CD14-positive monocyte (primary cell): ENCODE results near the gene KDM4C. TPM values are rescaled to one million over a fixed set of nuclear protein-coding genes. Genes with fewer than 3 reads are reported as not detected.

Source experiments
- DNase-seq, 3 donors: peaks; one replicate each; pipeline ENCODE4 v3.0.0-alpha.2; 2011 to 2022
- H2AFZ ChIP-seq: 2 replicates; pipeline ENCODE4 v1.6.0; 2012; ENCODE audit warnings: mild to moderate bottlenecking, low read depth, low read length, inconsistent platforms; ENCODE audit not compliant: insufficient read depth, poor library complexity, severe bottlenecking
- H3K27ac ChIP-seq, 2 donors: 1 replicate in 1 of 2; 2 replicates in 1 of 2; pipeline ENCODE4 v1.5.1; 2012 to 2013; ENCODE audit warnings: low read length in 2 of 2, control low read depth in 1 of 2, inconsistent platforms in 1 of 2, low read depth in 1 of 2, mild to moderate bottlenecking in 1 of 2
- H3K27me3 ChIP-seq, 2 donors: one replicate each; pipeline versions ENCODE4 v1.6.0 to v1.6.1; 2011 to 2013; ENCODE audit warnings: low read length in 2 of 2; ENCODE audit not compliant: control insufficient read depth in 2 of 2, insufficient read depth in 2 of 2
- H3K36me3 ChIP-seq, 2 donors: replicated peaks in 1 of 2; 1 replicate in 1 of 2; 2 replicates in 1 of 2; pipeline versions ENCODE4 v1.5.1 to v1.6.1; 2012 to 2013; ENCODE audit warnings: low read length in 2 of 2, control low read depth in 1 of 2, inconsistent platforms in 1 of 2, mild to moderate bottlenecking in 1 of 2; ENCODE audit not compliant: insufficient read depth in 2 of 2, control insufficient read depth in 1 of 2
- H3K4me1 ChIP-seq, 2 donors: 1 replicate in 1 of 2; 2 replicates in 1 of 2; pipeline versions ENCODE4 v1.5.1 to v1.6.1; 2012 to 2013; ENCODE audit warnings: low read length in 2 of 2, control low read depth in 1 of 2, inconsistent platforms in 1 of 2, mild to moderate bottlenecking in 1 of 2, moderate library complexity in 1 of 2; ENCODE audit not compliant: insufficient read depth in 2 of 2, control insufficient read depth in 1 of 2
- H3K4me2 ChIP-seq: replicated peaks from 2 replicates; pipeline ENCODE3; 2012; ENCODE audit warnings: low read length, moderate library complexity, mild to moderate bottlenecking; ENCODE audit not compliant: poor library complexity, severe bottlenecking; ENCODE audit errors: extremely low read depth
- H3K4me3 ChIP-seq, 3 experiments: fragments of 200-600 bp in 1 of 3; sonication (generic) in 1 of 3; replicated peaks in 1 of 3; 1 replicate in 2 of 3; 2 replicates in 1 of 3; pipeline ENCODE4 v1.5.1; 2011 to 2013; ENCODE audit warnings: low read length in 3 of 3, mild to moderate bottlenecking in 3 of 3, control low read depth in 2 of 3, low read depth in 2 of 3, inconsistent platforms in 1 of 3, moderate library complexity in 1 of 3
- H3K79me2 ChIP-seq: 2 replicates; pipeline ENCODE4 v1.6.0; 2012; ENCODE audit warnings: mild to moderate bottlenecking, control low read depth, inconsistent platforms, low read length, moderate library complexity; ENCODE audit not compliant: insufficient read depth
- H3K9ac ChIP-seq: 2 replicates; pipeline ENCODE4 v1.6.0; 2017; ENCODE audit warnings: low read length, mild to moderate bottlenecking; ENCODE audit not compliant: insufficient read depth, poor library complexity, severe bottlenecking
- H3K9me3 ChIP-seq, 2 donors: replicated peaks in 1 of 2; 1 replicate in 1 of 2; 2 replicates in 1 of 2; pipeline versions ENCODE4 v1.5.1 to v1.6.1; 2012 to 2013; ENCODE audit warnings: low read length in 2 of 2, control low read depth in 1 of 2; ENCODE audit not compliant: control insufficient read depth in 1 of 2, insufficient read depth in 1 of 2
- H4K20me1 ChIP-seq: 2 replicates; pipeline ENCODE4 v1.6.0; 2012; ENCODE audit warnings: mild to moderate bottlenecking, low read length, control low read depth, moderate library complexity; ENCODE audit not compliant: insufficient read depth
- H3K27ac Mint-ChIP-seq, 7 donors: one replicate each; pipeline ENCODE4 v1.8.0; 2020; ENCODE audit warnings: mild to moderate bottlenecking in 7 of 7, mixed read lengths in 7 of 7, moderate library complexity in 6 of 7, inconsistent platforms in 2 of 7
- H3K27me3 Mint-ChIP-seq, 3 donors: one replicate each; pipeline ENCODE4 v1.8.0; 2021 to 2022; ENCODE audit warnings: low read depth in 3 of 3, mild to moderate bottlenecking in 3 of 3, mixed read lengths in 3 of 3, moderate library complexity in 3 of 3, inconsistent platforms in 1 of 3
- H3K36me3 Mint-ChIP-seq, 2 donors: one replicate each; pipeline ENCODE4 v1.8.0; 2020; ENCODE audit warnings: mixed read lengths in 2 of 2, inconsistent platforms in 1 of 2, mild to moderate bottlenecking in 1 of 2
- H3K4me1 Mint-ChIP-seq: one replicate; pipeline ENCODE4 v1.8.0; 2020; ENCODE audit warnings: mild to moderate bottlenecking, mixed read lengths
- H3K4me3 Mint-ChIP-seq, 2 donors: one replicate each; pipeline ENCODE4 v1.8.0; 2020; ENCODE audit warnings: mild to moderate bottlenecking in 2 of 2, mixed read lengths in 2 of 2, moderate library complexity in 1 of 2
- H3K9me3 Mint-ChIP-seq, 7 donors: one replicate each; pipeline ENCODE4 v1.8.0; 2020 to 2022; ENCODE audit warnings: mixed read lengths in 7 of 7, mild to moderate bottlenecking in 6 of 7, moderate library complexity in 6 of 7, inconsistent platforms in 2 of 7
- WGBS: methylation state at CpG from one replicate; pipeline ENCODE4 v1.1.5; 2013; ENCODE audit warnings: missing lambda C conversion rate; ENCODE audit not compliant: insufficient coverage; 5-methylcytosine and 5-hydroxymethylcytosine counted together
- intact Hi-C, 2 donors: fragments of 100-400 bp; cut with micrococcal nuclease; formaldehyde crosslinking; loops; one replicate each; pipeline versions ENCODE4 v1.15.0 to v1.15.1; 2023
- polyA minus RNA-seq: library from RNA; depleted of rRNA, polyadenylated mRNA; stranded (reverse); fragments of >200 nt; gene quantifications from 2 replicates; pipeline ENCODE4 v1.2.3, GENCODE V29; 2012
- polyA plus RNA-seq, 3 donors: library from polyadenylated mRNA; depleted of rRNA in 1 of 3; unstranded in 2 of 3; stranded (reverse) in 1 of 3; fragments of 300-500 nt in 2 of 3; fragments of >200 nt in 1 of 3; fragmentation: Illumina TruSeq in 2 of 3; gene quantifications; 1 replicate in 2 of 3; 2 replicates in 1 of 3; pipeline ENCODE4 v1.2.3, GENCODE V29; 2012 to 2021
- total RNA-seq, 12 experiments: library from RNA in 1 of 12; stranded (reverse) in 1 of 12; fragments of 120-200 nt in 1 of 12; gene quantifications; one replicate each; pipeline ENCODE4 v1.2.4 and lab custom pipeline; 2013 to 2026; ENCODE audit warnings: mixed read lengths in 6 of 12, inconsistent platforms in 1 of 12
- TF ChIP-seq, protein P1 (sequence below): fragments of 200-600 bp; IDR thresholded peaks from one replicate; pipeline ENCODE4 v1.8.0; 2022; ENCODE audit warnings: antibody characterized with exemption, mild to moderate bottlenecking

Gene KDM4C
- total RNA-seq (2013): 36.0 TPM
- polyA plus RNA-seq: 10 to 100 TPM; 15.2 to 36.2 (median 17.1) TPM
- 33.7 and 37.3 TPM in 2 replicates for polyA minus RNA-seq
- 31.0 to 132 (median 84.2) reads per million in 11 experiments for total RNA-seq (lab: John Stamatoyannopoulos, UW)

DNA sequence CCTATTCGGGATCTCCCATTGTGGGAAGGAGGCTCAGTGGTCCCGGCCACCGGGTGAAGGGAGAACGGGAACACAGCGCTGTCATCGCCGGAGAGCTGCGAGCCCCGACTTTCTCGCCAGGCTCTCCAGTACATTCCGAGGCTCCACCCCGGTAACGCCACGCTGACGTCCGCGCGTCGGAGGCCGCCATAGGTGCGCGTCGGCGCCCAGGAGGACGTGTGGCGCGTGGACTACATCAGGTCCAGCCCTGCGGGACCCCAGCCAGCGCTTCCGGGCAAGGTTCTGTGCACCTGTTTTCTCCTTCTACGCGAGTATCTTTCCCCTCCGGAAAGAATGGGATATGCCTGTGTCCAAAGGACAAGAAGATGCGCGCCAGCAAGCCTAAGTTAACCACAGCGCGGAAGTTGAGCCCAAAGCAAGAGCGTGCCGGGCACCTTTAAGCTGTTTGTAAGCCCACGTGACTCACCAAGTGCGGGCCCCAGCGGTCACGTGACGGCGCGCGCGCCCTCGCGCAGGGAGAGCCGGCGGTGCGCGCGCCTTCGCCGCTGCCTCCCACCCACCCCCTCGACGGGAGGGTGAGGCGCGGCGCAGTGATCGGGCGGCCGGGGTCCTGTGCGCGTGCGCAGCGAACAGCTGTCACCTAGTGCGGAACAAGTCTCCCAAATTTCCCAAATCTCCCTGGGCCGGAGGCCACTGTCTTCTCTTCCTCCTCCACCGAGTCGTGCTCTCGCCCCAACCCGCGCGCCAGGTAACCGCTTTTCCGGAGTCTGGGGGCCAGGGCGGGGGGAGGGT, at the start of gene KDM4C:
TSS of gene KDM4C (plus strand) at position 518 of the 792 bp plus-strand sequence. CDS start 35,016 bp downstream, outside the sequence.
- H3K4me3 Mint-ChIP-seq: peak within 1 kb of the TSS; percentile 95 to 99
- H3K4me1 Mint-ChIP-seq: peaks cover 29% of the 10 kb centered on the region
- Histone ChIP-seq H3K36me3 (no peaks in the 10 kb centered on the region), H3K4me1 (peaks cover 22 to 24% of the 10 kb centered on the region in 2 donors), H3K4me2 (peak within 1 kb of the TSS; percentile 91), H3K4me3 (peak within 1 kb of the TSS; percentile 71 to 92 (median 85)), H3K9ac (peak within 1 kb of the TSS; percentile 97), H3K9me3 (no peaks in the 10 kb centered on the region), H3K27ac (peak within 1 kb of the TSS; percentile 98 to 100), H2AFZ (peak within 1 kb of the TSS; percentile 82), H4K20me1 (peaks cover 33% of the 10 kb centered on the region), H3K79me2 (peaks cover 46% of the 10 kb centered on the region), H3K27me3 (no peaks in the 10 kb centered on the region)
- WGBS: under 1% methylated on average over 72 of the region's 80 CpGs
- peaks cover 0 to 5% of the 10 kb centered on the region in 2 donors for H3K36me3 Mint-ChIP-seq
- peaks cover 0 to 2% (median 0%) of the 10 kb centered on the region in 7 donors for H3K9me3 Mint-ChIP-seq
- peak within 1 kb of the TSS; percentile 99 to 100 (median 100) for H3K27ac Mint-ChIP-seq
- DNase-seq: peak; percentile 91 to 95 (median 95)
- H3K27me3 Mint-ChIP-seq: peaks cover 0 to 2% (median 0%) of the 10 kb centered on the region in 3 donors
- TF ChIP-seq, protein P1, sequence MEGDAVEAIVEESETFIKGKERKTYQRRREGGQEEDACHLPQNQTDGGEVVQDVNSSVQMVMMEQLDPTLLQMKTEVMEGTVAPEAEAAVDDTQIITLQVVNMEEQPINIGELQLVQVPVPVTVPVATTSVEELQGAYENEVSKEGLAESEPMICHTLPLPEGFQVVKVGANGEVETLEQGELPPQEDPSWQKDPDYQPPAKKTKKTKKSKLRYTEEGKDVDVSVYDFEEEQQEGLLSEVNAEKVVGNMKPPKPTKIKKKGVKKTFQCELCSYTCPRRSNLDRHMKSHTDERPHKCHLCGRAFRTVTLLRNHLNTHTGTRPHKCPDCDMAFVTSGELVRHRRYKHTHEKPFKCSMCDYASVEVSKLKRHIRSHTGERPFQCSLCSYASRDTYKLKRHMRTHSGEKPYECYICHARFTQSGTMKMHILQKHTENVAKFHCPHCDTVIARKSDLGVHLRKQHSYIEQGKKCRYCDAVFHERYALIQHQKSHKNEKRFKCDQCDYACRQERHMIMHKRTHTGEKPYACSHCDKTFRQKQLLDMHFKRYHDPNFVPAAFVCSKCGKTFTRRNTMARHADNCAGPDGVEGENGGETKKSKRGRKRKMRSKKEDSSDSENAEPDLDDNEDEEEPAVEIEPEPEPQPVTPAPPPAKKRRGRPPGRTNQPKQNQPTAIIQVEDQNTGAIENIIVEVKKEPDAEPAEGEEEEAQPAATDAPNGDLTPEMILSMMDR: no peak
- intact Hi-C loops: loop anchor here (2.0 to 10.0 kb wide), 4 partner anchors 75 to 343 kb away; partner anchors contain the start of gene UHRF2 (in 1 of the 2)

DNA sequence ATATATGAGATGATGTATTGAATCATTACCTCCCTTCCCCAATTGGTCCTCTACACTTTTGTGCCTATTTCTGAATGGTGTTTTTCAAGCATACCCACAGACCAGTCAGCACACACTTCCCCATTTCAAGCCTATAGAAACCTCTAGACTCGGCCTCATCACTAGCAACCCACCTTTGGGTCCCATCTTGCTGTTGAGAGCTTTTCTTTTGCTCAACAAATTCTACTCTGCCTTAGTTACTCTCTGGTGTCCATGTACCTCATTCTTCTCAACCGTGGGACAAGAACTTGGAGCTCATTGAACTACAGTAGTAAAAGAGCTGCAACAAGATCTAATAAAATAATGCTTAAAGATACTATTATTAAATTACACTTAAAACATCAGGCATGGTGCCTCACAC, 49.0 kb upstream of the KDM4C start:
- no peaks in the 10 kb centered on the region for H4K20me1 ChIP-seq
- TF ChIP-seq, protein P1: no peak
- H3K4me3 Mint-ChIP-seq: no peak overlapping the region
- peaks cover 0 to 5% (median 0%) of the 10 kb centered on the region in 3 donors for H3K27me3 Mint-ChIP-seq
- no peak overlapping the region for H3K9ac ChIP-seq
- H3K4me1 Mint-ChIP-seq: peaks cover 13% of the 10 kb centered on the region
- H3K27ac Mint-ChIP-seq: no peak overlapping the region
- peaks cover 5 to 14% of the 10 kb centered on the region in 2 donors for H3K4me1 ChIP-seq
- H3K9me3 Mint-ChIP-seq: peaks cover 0 to 3% (median 0%) of the 10 kb centered on the region in 7 donors
- H3K9me3 ChIP-seq: peaks cover 0 to 3% of the 10 kb centered on the region in 2 donors
- H3K36me3 ChIP-seq: no peaks in the 10 kb centered on the region
- no peak overlapping the region for H2AFZ ChIP-seq
- no peaks in the 10 kb centered on the region for H3K79me2 ChIP-seq
- H3K4me3 ChIP-seq: no peak overlapping the region
- WGBS: 100% methylated on average over 1 of the region's 2 CpGs
- no peak overlapping the region for H3K27ac ChIP-seq
- H3K4me2 ChIP-seq: no peak overlapping the region
- H3K27me3 ChIP-seq: no peaks in the 10 kb centered on the region
- no peaks in the 10 kb centered on the region for H3K36me3 Mint-ChIP-seq
- intact Hi-C loops: no loop called here
- no peak for DNase-seq
